Measurements from ENCODE around the gene RGS4.

RGS4 gene

DNA sequence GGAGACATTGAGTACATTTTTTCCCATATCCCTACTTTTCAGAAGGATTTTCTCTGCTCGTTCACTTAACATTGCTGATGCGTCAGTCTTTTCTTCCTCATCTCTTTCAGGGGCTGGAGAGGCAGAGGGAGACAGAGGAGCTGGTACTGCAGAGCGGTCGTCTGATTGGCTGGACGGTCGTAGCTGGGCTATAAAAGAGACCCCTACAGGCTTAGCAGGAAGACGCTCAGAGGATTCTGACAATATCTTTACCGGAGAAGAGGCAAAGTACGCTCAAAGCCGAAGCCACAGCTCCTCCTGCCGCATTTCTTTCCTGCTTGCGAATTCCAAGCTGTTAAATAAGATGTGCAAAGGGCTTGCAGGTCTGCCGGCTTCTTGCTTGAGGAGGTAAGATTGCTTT is at the start of gene RGS4:
RGS4 (plus strand) TSS at position 220 of the 400 bp plus-strand sequence; CDS start at position 344, 124 bp downstream.
- DNase-seq, result peak; percentile 75

DNA sequence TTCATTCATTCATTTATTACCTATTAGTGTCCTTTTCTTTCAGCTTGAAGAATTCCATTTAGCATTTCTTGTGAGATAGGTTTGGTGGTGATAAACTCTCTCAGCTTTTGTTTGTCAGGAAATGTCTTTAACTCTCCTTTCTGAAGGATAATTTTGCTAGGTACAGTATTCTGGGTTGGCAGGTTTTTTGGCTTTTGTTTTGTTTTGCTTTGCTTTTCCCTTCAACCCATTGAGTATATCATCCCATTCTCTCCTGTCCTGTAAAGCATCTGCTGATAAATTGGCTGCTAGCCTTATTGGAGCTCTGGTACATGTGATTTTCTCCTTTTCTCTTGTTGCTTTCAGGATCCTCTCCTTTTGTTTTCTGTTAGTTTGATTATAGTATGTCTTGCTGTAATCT is 47.0 kb upstream of the RGS4 start:
- no peak for DNase-seq

DNA sequence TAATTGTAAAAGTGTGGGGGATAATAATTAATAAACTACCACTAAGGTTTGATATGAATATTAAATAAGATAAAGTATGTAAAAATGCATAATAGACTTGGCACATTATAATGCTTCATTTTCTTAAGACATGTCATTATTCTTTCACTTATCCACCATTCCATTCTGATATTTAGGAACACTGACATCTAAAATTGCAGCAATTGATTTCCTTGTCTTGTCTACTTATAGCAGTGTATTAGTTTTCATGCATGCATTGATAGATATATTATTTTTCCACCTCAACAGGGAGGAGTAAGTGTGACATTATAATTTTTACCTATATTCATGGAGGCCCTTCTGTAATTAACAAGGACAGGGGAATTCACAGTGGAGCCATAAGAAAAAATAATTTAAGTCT is 41.6 kb upstream of the RGS4 start:
- DNase-seq, result no peak

DNA sequence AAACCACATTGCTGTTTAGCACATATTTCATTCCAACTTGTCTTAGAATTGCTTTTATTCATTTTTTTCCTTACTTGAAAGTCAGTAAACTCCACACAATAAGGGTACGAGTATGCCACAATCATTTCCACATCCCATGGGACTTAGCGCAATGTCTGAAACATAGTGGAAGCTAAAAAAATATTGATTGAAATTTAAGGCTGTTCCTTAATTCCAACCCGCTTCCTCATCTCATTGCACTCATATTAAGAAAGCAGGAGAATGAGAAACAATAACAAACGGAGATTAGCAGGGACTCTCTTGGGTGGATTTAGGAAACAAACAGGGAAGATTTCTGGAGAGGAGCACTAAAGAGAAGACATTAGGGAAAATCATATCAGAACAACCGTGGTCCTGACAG is 39.3 kb upstream of the RGS4 start:
- no peak for DNase-seq

DNA sequence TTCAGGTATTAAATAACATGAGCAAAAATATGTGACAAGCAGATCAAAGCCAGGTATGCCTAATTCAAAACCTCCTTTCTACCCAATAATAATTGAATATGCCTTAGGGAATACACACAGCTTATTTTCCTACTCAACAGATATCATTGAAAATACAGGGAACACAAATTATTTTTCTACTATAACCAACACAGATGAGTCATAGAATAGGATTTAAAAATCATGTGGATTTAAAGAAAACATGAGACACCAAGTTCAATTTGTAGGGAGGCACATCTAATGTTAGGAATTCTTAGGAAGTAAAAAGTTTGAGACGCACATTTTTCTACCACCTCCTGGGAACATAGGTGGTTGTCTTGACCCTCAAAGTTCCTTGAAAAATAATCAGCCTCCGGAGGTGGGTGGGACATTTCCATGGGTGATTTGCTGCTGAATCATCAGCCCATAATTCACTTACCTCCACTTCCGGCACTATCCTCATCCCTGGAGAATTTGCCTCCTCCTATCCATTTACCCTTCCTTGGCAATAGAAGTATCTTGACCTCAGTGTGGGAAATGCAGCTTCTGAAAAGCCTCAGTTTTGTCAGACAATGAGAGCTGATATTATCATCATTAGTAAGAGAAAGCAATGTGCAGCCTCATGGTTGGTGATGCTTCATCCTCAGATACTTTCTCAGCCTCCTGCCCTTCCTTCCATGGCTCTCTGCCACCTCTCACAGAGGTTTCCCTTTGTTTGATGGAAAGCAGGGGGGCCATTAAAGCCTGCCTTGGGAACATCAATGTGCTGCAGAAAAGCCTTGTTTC is 33.5 kb upstream of the RGS4 start:
- DNase-seq, result no peak

DNA sequence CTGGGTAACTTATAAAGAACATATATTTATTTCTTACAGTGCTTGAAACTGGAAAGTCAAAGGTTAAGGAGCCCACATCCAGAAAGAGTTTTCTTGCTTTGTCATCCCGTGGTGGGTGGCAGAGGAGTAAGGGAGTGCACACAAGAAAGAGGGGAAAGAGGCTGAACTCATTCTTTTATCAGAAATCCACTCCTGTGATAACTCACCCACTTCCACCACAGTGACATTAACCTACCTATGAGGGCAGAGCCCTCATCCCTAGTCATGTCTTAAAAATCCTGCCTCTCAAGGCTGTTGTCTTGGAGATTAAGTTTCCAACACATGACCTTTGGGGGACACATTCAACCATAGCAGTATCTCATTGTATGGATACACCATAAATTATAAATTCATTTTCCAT is 32.5 kb upstream of the RGS4 start:
- DNase-seq, result no peak

DNA sequence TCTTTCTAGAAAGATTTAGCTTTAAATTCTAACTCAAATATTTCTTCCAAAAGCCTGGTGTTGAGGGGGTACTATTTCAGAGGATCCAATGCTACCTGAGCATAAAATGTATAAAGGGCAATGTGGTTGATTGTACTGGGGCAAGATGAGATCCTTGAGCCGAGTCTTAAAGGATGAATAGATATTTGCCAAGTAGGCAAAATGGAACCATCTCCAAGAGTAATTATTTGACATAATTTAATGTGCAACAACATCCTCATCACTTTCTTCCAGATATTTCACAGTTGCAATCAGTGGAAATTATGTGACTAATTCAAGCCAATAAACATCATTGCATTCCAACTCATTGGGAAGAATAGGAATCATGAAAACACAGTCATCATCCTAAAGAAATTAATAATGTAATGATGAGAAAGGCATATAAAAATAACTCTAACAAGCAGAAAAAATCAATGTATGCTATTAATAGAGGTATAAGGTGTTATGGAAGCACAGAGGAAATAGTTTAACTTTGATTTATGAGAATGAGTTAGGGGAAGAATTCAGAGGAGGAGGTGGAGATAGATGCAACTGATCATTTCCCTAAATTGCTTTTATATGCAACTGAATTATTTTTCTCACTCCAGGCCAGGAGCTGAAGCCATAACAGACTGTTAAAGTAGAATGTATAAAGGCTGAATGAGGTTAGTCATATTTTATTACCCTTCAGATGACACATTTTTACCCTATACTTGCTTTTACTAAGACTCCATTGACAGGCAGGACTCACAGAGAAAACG is 30.0 kb upstream of the RGS4 start:
- no peak for DNase-seq

DNA sequence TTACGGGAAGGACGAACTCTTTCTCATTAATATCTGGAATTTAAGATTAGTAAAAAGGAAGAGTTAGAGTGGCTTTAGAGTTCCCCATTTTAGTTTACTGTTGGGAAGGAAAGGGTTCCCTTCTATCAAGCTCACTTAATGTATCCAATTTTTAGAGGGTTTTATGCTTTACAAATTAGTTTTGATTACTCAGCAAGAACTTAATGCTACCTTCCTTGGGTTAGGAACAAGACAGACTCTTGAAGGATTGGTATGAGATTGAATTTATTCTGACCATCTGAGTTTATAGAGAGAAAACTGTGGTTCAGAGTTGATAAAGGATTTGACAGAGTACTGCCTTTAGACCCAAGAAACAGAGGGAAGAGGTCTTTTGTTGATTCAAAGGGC is 29.5 kb upstream of the RGS4 start:
- DNase-seq, result no peak

DNA sequence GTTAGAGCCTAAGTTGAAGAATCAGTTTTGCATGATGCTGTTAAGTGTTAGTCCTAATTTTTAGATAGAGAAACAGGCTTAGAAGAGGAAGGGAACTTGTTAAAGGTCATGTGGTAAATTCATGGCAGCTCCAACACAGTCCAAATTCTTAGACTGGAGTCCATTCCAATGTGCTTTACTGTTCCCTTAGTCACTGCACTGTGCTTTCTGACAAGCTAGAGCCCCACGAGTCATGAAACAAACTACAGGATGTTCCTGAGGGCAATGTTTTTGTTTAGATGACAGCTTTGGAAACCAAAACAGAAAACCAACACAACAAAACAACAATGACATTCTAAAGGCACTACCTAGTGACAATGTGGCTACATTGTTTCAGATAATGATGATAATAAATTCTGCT is 23.1 kb upstream of the RGS4 start:
- no peak for DNase-seq

DNA sequence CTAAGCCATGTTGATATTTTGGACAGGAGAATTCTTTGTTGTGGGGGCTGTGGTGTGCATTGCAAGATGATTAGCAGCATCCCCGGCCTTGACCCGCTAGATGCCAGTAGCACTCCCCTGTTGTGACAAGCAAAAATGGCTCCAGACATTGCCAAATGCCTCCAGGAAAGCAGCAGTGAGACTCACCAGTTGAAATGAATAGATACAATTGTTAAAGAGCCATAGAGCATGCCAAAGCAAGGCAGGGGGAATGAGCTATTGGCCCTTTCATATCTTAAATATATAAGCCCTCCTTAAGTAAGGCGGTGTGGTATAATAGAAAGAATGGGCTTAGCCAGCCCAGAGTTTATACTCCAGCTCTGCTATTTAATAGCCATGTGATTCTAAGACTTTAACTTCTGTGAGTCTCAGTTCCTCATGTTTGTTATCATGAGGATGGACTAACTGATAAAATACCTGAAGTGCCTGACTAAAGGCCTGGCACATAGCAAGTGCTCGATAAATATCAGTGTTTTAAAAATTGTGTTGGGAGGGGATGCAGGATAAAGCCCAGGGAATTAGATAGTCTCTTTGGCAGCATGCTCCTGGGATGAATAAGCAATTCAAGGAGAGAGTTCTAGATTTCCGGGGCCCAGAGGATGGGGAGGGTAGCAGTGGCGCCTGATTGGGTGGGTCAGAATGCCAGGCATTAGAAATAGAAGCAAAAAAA is 21.1 kb upstream of the RGS4 start:
- DNase-seq, result no peak

DNA sequence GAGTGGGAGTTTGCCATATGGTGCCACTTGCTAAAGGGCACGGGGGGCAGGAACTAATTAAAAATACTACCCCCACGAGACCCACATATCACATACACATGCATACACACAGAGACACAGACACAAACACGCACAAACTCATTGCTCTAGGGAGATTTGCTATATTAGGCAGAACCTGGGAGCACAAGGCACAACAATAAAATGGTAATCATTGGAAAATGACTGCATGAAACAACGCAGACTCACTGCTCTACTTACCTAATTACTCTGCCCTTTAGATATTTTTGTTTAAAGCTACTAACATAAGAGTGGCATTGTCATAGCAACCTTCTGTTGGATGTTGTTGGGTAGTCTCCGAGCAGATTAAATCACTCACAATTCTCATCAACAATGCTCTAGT is 20.3 kb upstream of the RGS4 start:
- peak; percentile 15 for DNase-seq

DNA sequence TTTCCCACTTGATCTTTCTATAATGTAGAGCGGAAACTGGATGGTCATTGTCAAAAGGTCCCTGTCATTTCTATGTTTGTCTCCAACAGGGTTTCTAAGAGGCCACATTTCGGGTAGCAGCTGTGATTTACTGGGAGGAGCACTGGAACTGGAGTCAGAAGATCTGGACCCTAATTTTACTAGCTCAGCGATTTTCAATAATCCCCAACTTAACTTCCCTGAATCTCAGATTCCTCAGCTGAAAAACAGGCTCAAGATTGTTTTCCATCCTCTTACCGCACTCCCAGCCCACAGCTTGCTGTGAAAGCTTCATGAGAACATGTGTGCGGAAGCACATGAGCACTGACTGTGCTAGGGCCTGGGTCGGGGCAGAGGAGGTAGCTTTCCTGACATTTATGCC is 19.9 kb upstream of the RGS4 start:
- DNase-seq, result no peak

DNA sequence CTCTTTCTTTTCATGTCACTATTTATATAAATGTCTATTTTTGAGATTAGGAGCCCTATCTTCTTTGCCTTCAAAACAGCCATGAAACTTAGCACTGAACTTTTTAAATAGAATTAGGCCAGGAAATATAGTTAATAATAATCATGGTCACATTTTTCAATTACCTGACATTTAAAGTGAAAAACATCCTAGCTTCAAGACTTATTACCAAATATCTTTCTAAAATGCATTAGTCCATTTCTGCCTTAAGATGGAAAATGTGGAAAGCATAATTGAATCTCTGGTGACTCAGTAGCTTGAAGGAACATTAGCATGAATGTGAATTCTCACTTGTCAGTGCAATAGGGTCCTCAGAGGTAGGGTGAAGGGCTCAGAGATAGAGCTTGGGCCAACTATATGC is 18.7 kb upstream of the RGS4 start:
- no peak for DNase-seq

DNA sequence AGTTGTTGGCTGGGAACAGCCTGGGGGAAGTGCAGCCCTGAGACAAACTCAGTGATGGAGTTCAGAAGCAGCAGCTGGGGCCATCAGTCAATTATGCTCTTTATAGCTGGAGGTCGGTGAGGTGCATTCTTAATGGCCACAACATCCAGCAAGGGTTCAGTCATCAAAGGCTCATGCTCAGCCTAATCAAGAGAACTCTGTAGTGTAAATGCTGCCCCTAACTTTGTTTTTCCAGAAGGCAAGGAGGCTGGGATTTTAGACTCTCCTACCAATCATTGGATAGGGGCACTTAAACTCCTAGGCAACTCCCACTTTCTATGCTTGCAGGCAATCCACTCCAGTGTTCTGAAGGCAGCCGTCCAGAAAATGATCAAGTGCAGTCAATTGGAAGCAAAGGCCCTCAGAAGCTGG is 15.0 kb upstream of the RGS4 start:
- peak; percentile 63 for DNase-seq

DNA sequence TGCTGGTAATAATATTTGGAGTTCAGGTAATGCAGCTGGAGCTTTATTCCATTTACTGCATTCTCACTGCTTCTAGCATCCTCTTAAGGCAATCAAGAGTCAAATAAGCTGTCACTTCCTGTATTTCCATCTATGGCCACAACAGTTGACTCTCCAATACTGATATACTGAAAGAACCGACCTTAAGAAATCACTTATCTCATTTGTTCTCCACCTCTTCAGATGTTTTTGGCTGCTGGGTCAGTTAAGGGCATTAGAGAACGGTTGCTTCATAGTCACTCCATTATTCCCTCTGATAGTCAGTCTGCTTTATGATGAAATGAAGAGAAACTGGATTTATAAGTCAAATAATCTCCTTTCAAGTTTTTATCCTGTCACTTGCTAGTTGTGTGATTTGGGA is 14.2 kb upstream of the RGS4 start:
- peak; percentile 44 for DNase-seq

DNA sequence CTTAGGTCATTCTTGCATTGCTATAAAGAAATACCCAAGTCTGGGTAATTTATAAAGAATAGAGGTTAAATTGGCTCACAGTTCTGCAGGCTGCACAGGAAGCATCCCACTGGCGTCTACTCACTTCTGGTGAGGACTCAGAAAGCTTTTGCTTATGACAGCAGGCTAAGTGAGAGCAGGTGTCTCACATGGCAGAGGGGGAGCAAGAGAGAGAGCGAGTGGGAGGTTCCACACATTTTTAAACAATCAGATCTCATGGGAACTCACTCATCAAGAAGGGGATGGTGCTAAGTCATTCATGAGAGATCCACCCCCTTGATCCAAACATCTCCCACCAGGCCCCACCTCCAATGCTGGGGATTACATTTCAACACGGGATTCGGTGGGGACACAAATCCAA is 13.6 kb upstream of the RGS4 start:
- peak; percentile 95 for DNase-seq

DNA sequence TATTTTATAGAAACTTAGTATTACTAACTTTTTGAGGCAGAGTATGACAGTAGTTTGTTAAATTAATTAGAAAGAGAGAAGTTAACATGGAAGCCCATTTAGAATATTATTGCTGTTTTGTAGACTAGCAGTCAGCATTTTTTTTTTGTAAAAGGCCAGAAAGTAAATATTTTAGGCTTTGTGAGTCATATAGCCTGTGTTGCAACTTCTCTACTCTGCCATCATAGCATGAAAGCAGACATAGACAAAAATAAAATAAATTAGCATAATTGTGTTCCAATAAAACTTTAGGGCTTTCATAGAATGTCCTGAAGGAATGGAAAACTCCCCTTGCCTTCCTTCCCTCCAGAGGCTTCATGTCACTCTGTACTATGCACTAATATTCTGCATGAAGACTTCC is 12.3 kb upstream of the RGS4 start:
- DNase-seq, result peak; percentile 41

DNA sequence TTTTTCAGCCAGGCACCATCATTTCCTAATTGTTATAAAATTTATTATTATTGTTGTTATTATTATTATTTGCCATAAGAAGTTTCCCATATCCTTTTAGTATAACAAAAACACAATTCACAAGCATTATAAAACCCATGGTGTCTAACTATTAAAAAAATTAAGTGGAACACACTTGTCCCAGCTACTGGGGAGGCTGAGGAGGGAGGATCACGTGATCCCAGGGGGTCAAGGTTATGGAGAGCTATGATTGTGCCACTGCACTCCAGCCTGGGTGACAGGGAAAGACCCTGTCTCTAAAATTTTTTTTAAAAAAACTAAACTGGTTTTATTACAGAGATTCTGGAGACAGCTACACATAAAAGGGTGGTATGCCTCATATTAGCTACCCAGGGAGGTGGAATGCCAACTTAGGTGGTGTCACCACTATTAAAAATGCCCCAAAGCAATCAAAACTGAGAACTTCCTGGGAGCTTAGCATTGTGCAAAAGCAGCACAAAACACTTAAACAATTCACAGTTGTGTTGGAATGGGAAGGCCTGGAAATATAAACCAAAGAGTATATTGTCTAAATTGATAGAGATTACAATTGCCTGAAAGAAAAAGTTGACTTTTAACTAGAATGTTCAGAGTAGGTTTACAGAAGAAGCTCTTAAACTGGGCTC is 8.7 kb upstream of the RGS4 start:
- DNase-seq, result no peak

DNA sequence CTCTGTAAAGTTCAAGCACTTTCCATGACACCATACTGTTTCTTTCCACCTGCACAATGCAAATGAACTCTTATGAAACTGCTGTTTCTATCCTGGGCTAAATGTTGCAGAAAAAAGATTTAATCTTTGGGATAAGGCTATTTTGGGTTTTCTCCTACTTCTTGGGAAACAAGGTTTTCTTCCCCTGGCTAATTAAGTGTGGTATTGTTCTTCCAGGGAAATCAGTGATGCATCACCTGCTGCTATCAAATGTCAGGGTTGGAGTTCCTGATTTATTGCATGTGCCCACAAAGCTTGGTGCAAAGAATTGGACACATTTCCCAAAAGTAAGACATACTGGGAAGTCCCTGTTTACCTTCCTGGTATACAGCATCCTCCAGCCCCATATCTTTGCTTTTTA is 6.0 kb upstream of the RGS4 start:
- no peak for DNase-seq

DNA sequence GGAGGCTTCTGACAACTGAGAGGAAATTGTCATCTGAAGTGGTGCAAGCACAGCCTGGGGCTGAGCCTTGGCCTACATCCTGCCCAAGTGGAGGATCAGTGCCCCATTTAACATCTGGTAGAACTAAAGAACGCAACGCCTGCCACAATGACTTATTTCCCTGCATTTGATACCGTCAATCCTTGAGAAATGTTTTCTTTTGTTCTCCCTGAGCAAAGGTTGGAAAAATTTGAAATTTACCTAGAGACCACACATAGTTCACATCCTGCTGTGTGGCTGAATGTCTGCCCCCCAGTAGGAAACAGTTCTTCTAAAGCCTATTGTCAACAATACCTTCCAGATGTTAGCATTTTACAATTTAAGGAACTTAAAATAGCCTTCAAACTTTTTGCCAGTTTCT is 5.6 kb upstream of the RGS4 start:
- DNase-seq, result no peak

DNA sequence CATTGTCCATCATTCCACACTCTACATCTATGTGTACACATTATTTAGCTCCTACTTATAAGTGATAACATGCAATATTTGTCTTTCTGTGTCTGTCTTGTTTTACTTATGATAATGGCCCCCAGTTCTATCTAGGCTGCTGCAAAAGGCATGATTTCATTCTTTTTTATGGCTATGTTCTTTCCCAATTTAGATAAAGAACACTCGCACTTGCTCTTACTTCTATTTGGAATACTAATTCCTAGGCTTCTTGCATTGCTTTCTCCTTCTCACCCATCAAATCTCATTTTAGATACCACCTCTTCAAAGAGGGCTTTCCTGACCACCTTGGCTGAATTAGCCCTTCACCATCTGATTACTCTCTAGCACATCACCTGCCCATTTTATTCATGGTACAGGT is 3.0 kb upstream of the RGS4 start:
- no peak for DNase-seq

DNA sequence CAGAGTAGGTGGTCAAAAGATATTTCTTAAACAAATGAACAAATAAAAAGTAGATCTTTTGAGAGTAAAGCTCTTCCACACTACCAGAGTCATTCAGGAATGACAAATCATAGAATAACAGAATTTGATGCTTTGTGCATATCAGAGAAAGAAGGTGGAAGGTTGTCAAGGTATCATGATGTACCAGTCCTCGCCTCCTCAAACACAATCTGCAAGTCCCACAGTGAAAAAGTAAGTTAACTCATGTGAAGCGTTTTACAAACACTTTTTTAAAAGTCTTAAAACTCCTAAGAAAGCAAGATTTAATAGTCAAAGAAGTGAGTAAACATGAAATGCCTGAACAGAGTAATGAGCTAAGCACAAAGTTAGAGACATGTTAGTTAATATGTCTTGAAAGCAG is 2.5 kb upstream of the RGS4 start:
- no peak for DNase-seq

DNA sequence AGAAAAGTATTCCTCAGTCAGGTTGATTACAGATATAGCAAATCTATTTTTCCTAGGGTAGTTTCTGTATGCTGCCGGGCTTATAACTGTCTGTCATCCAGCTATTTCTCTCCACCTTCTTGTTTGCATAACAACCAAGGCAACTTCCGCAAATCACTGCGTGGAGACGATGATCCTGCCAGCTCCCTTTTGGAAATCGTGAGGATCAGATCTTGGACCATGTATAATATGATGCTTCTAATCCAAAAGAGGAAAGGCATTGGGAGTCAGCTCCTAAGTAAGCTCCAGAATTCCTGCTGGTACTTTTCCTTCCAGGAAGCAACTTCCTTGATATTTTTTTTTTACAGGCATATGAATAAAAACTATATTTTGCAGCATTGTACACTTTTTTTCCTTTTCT is 445 bp upstream of the RGS4 start:
- DNase-seq, result peak; percentile 34

Measured in NCI-H774 (cell line).